Activated CD4-positive, alpha-beta T cell treated with anti-CD3 and anti-CD28 coated beads, Interleukin-2, amount 10 ng/mL, durations not matched to agents 24 days and 14 days (primary cell): ENCODE data around the gene EPN1. TPM values are rescaled to one million over a fixed set of nuclear protein-coding genes. Genes with fewer than 3 reads are reported as not detected.

Source experiments
- DNase-seq: peaks from one replicate; pipeline ENCODE4 v3.0.0; 2022
- H3K27ac Mint-ChIP-seq: one replicate; pipeline ENCODE4 v1.8.0; 2022; ENCODE audit warnings: mild to moderate bottlenecking, mixed read lengths
- H3K27me3 Mint-ChIP-seq: one replicate; pipeline ENCODE4 v1.8.0; 2022; ENCODE audit warnings: mixed read lengths
- H3K36me3 Mint-ChIP-seq: one replicate; pipeline ENCODE4 v1.8.0; 2022; ENCODE audit warnings: low read depth, mild to moderate bottlenecking, mixed read lengths
- H3K4me1 Mint-ChIP-seq: one replicate; pipeline ENCODE4 v1.8.0; 2021; ENCODE audit warnings: mixed read lengths
- H3K4me3 Mint-ChIP-seq: one replicate; pipeline ENCODE4 v1.8.0; 2022; ENCODE audit warnings: mild to moderate bottlenecking, moderate library complexity, mixed read lengths
- H3K9me3 Mint-ChIP-seq: one replicate; pipeline ENCODE4 v1.8.0; 2021; ENCODE audit warnings: mixed read lengths
- intact Hi-C: fragments of 100-400 bp; cut with micrococcal nuclease; formaldehyde crosslinking; loops from one replicate; pipeline ENCODE4 v1.15.1; 2023
- total RNA-seq: library from RNA; stranded (reverse); gene quantifications from 2 replicates; pipeline ENCODE4 v1.2.3, GENCODE V29; 2022

EPN1 gene
- total RNA-seq: 44.7 and 45.4 TPM in 2 replicates

- DNase-seq: peak; percentile 99
- Mint-ChIP-seq H3K9me3 (no peaks in the 10 kb centered on the region), H3K36me3 (peaks cover 52% of the 10 kb centered on the region), H3K27me3 (no peaks in the 10 kb centered on the region), H3K4me1 (peaks cover 52% of the 10 kb centered on the region), H3K27ac (peak within 1 kb of the TSS; percentile 90), H3K4me3 (peak within 1 kb of the TSS; percentile 95)
- intact Hi-C loops: loop anchor here (1.0 to 2.0 kb wide), 4 partner anchors 21 to 466 kb away; partner anchors contain the start of genes ZNF444 and ZNF581
Measured at GRCh38 chr19:55674841-55675660, at the start of gene EPN1. Gene EPN1, plus strand, starts transcription at chr19:55675226. Its CDS starts 3,402 bp downstream, at chr19:55678628.

GRCh38 chr19:55626350-55626749 is 48.7 kb upstream of the EPN1 start:
- Mint-ChIP-seq H3K4me1 (peaks cover 34% of the 10 kb centered on the region), H3K4me3 (peak overlapping the region; percentile 75), H3K36me3 (peaks cover 1% of the 10 kb centered on the region), H3K27ac (peak overlapping the region; percentile 84), H3K9me3 (no peaks in the 10 kb centered on the region), H3K27me3 (peaks cover 14% of the 10 kb centered on the region)
- DNase-seq: peak; percentile 92
- intact Hi-C loops: loop anchor here (10.0 kb wide), 1 partner anchor 1162 kb away; the partner anchor contains the start of gene LENG9

- DNase-seq: peak; percentile 97
- Mint-ChIP-seq H3K4me1 (peaks cover 38% of the 10 kb centered on the region), H3K27me3 (peaks cover 13% of the 10 kb centered on the region), H3K4me3 (no peak overlapping the region), H3K27ac (peak overlapping the region; percentile 3), H3K9me3 (no peaks in the 10 kb centered on the region), H3K36me3 (peaks cover 17% of the 10 kb centered on the region)
- intact Hi-C loops: loop anchor here (1.0 kb wide), 2 partner anchors 8 to 21 kb away; partner anchors contain the start of gene ZNF784
Measured at GRCh38 chr19:55632463-55632834, 42.6 kb upstream of the EPN1 start.

GRCh38 chr19:55633861-55634260 is 41.2 kb upstream of the EPN1 start:
- peaks cover 44% of the 10 kb centered on the region for H3K4me1 Mint-ChIP-seq

GRCh38 chr19:55635334-55635717 is 39.7 kb upstream of the EPN1 start:
- Mint-ChIP-seq H3K4me1 (peaks cover 49% of the 10 kb centered on the region), H3K36me3 (peaks cover 33% of the 10 kb centered on the region), H3K27ac (peak overlapping the region; percentile 100), H3K27me3 (peaks cover 3% of the 10 kb centered on the region), H3K9me3 (peaks cover 3% of the 10 kb centered on the region), H3K4me3 (peak overlapping the region; percentile 100)
- peak; percentile 65 for DNase-seq
- intact Hi-C loops: loop anchor here (1.0 to 2.0 kb wide), 2 partner anchors 8 to 39 kb away; partner anchors contain the start of genes EPN1 and ZNF581

More at GRCh38 chr19:55633861-55634260, 41.2 kb upstream of the EPN1 start:
- peaks cover 6% of the 10 kb centered on the region for H3K27me3 Mint-ChIP-seq
- no peak overlapping the region for H3K27ac Mint-ChIP-seq
- DNase-seq: no peak
- intact Hi-C loops: loop anchor here (2.0 kb wide), 1 partner anchor 41 kb away; the partner anchor contains the start of gene EPN1
- H3K4me3 Mint-ChIP-seq: no peak overlapping the region
- H3K36me3 Mint-ChIP-seq: peaks cover 26% of the 10 kb centered on the region
- peaks cover under 1% of the 10 kb centered on the region for H3K9me3 Mint-ChIP-seq

- Mint-ChIP-seq H3K27me3 (peaks cover 3% of the 10 kb centered on the region), H3K36me3 (peaks cover 35% of the 10 kb centered on the region), H3K4me1 (peaks cover 52% of the 10 kb centered on the region), H3K4me3 (peak overlapping the region; percentile 100), H3K27ac (peak overlapping the region; percentile 100), H3K9me3 (peaks cover 3% of the 10 kb centered on the region)
- intact Hi-C loops: loop anchor here (1.0 to 2.0 kb wide), 2 partner anchors 7 to 39 kb away; partner anchors contain the start of genes EPN1 and ZNF581
- DNase-seq: no peak
Measured at GRCh38 chr19:55635856-55636440, 39.1 kb upstream of the EPN1 start.

GRCh38 chr19:55636723-55637122 is 38.3 kb upstream of the EPN1 start:
- DNase-seq: no peak
- Mint-ChIP-seq H3K36me3 (peaks cover 37% of the 10 kb centered on the region), H3K9me3 (peaks cover 3% of the 10 kb centered on the region), H3K4me1 (peaks cover 48% of the 10 kb centered on the region), H3K27me3 (no peaks in the 10 kb centered on the region), H3K4me3 (peak overlapping the region; percentile 100), H3K27ac (peak overlapping the region; percentile 100)
- intact Hi-C loops: no loop called here

- Mint-ChIP-seq H3K4me1 (peaks cover 43% of the 10 kb centered on the region), H3K27me3 (no peaks in the 10 kb centered on the region), H3K36me3 (peaks cover 40% of the 10 kb centered on the region), H3K27ac (peak overlapping the region; percentile 2), H3K9me3 (peaks cover 3% of the 10 kb centered on the region), H3K4me3 (peak overlapping the region; percentile 36)
- intact Hi-C loops: no loop called here
- no peak for DNase-seq
Measured at GRCh38 chr19:55637534-55637933, 37.5 kb upstream of the EPN1 start.

GRCh38 chr19:55638864-55639359 is 36.1 kb upstream of the EPN1 start:
- H3K9me3 Mint-ChIP-seq: peaks cover 3% of the 10 kb centered on the region
- H3K4me1 Mint-ChIP-seq: peaks cover 50% of the 10 kb centered on the region
- DNase-seq: peak; percentile 87
- peak overlapping the region; percentile 61 for H3K4me3 Mint-ChIP-seq
- peaks cover 48% of the 10 kb centered on the region for H3K36me3 Mint-ChIP-seq
- peak overlapping the region; percentile 93 for H3K27ac Mint-ChIP-seq
- H3K27me3 Mint-ChIP-seq: no peaks in the 10 kb centered on the region
- intact Hi-C loops: no loop called here

- Mint-ChIP-seq H3K36me3 (peaks cover 50% of the 10 kb centered on the region), H3K9me3 (peaks cover 3% of the 10 kb centered on the region), H3K27ac (peak overlapping the region; percentile 93), H3K4me3 (peak overlapping the region; percentile 90), H3K4me1 (peaks cover 48% of the 10 kb centered on the region), H3K27me3 (no peaks in the 10 kb centered on the region)
- DNase-seq: peak; percentile 90
- intact Hi-C loops: loop anchor here (5.0 kb wide), 1 partner anchor 523 kb away; the partner anchor contains the start of gene PPP1R12C
Measured at GRCh38 chr19:55640043-55640576, 34.9 kb upstream of the EPN1 start.

- Mint-ChIP-seq H3K27me3 (no peaks in the 10 kb centered on the region), H3K27ac (peak within 1 kb of the TSS; percentile 93), H3K4me1 (peaks cover 43% of the 10 kb centered on the region), H3K36me3 (peaks cover 51% of the 10 kb centered on the region), H3K4me3 (peak within 1 kb of the TSS; percentile 90), H3K9me3 (peaks cover 3% of the 10 kb centered on the region)
- intact Hi-C loops: loop anchor here (5.0 kb wide), 1 partner anchor 524 kb away; the partner anchor contains the start of gene PPP1R12C
- DNase-seq: peak; percentile 90
Measured at GRCh38 chr19:55640577-55641425, 34.2 kb upstream of the EPN1 start, which contains the start of gene ZNF580. Gene ZNF580, plus strand, starts transcription at chr19:55641002. Its CDS starts 1,507 bp downstream, at chr19:55642509.

- Mint-ChIP-seq H3K27me3 (no peaks in the 10 kb centered on the region), H3K36me3 (peaks cover 50% of the 10 kb centered on the region), H3K9me3 (peaks cover 3% of the 10 kb centered on the region), H3K4me1 (peaks cover 35% of the 10 kb centered on the region), H3K27ac (peak overlapping the region; percentile 92), H3K4me3 (peak overlapping the region; percentile 90)
- DNase-seq: peak; percentile 73
- intact Hi-C loops: loop anchor here (5.0 kb wide), 1 partner anchor 524 kb away; the partner anchor contains the start of gene PPP1R12C
Measured at GRCh38 chr19:55641426-55642152, 33.4 kb upstream of the EPN1 start.
